Activated CD4-positive, alpha-beta T cell treated with anti-CD3 and anti-CD28 coated beads for 4 hours (primary cell): Measurements from ENCODE around the gene PXYLP1.

Source experiments
- DNase-seq, 2 donors: peaks; one replicate each; pipeline ENCODE4 v3.0.0-alpha.2; 2020

PXYLP1 gene

DNA sequence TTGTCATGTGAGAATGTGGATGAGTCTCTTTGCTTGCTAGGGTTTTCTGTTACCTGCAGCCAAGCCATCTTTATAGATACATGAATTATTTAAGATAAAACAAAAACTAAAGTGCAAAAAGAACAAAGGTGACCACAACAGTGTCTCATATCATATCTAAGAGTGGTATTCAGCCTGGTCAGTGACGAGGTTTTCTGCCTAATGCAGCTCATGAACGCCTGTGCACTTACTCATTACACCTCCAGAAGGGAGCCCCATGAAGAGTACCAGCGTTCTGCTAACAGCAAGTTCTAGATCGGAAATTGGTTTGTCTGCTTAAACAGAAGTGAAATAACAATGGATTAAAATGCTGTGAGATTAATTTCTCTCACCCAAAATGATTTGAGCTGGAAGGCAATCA lies 19.2 kb downstream of the PXYLP1 start:
- no peak for DNase-seq

GRCh38 chr3:141253326-141253725 lies 21.7 kb downstream of the PXYLP1 start:
- no peak for DNase-seq

DNA sequence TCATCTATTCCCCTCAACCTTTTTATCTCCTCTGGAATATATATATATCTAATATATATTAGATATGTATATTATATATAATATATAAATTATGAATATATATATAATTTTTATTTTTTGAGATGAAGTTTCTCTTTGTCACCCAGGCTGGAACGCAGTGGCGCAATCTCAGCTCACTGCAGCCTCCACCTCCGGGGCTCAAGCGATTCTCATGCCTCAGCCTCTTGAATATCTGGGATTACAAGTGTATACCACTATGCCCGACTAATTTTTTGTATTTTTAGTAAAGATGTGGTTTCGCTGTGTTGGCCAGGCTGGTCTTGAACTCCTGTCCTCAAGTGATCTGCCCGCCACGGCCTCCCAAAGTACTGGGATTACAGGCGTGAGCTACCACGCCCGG lies 22.2 kb downstream of the PXYLP1 start:
- DNase-seq = no peak

- no peak for DNase-seq
Observed at GRCh38 chr3:141255137-141255845, 23.7 kb downstream of the PXYLP1 start.

GRCh38 chr3:141255846-141256261 lies 24.2 kb downstream of the PXYLP1 start:
- DNase-seq = peak; percentile 17 to 24

DNA sequence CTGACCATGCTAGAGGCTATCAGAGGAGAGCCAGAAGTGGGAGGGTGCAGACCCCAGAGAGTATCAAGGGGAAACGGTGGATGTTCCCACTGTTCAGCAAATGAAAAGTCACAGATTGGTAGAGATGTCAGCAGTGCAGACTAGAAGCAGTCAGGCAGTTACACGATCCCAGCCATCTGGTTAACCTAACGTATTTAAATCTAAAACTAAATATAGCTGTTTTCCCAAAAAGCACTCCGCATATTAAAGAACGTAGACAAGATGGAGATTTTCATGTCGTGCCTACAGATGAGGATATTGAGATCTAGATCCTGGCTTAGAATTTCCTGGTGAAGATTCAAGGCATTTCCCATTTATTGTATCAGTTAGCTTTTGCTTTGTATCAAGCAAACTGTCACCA lies 25.2 kb downstream of the PXYLP1 start:
- DNase-seq = no peak

DNA sequence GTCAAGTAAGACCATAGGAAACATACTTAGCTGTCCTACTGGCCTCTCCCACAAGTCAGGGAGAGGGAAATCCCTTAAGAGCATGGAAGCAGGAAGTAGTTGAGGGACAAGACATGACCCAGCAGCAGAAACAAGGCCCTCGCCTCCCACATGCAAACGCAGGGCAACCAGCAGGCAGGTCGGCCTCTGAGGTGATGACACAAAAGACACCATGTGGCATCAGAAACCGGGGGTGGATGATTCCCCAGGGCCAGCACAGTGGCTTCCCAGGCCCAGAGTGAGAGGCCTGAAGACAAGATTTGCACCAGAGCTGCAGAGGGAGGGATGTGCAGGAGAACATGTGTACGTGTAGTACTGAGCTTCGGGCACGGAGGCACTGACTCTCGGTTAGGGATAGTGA lies 26.3 kb downstream of the PXYLP1 start:
- no peak for DNase-seq

DNA sequence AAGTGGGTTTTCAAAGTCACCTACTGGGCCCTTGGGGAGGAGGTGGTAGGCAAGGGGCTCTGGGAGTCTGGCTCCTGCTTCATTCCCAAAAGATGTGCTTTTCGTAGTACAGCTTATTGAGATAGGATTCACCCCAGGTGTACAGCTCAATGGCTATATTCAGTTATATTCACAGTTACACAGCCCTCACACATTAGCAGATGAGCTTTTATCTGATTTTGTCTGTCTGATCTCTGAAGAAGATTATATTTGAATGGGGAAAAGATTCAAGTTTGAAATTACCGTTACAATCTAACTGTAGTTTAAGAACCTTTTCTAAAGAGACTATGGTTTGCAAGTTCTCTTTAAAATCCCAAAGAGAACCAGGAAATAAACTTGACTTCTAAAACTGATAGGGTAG lies 27.3 kb downstream of the PXYLP1 start:
- no peak for DNase-seq

GRCh38 chr3:141259821-141260629 lies 28.4 kb downstream of the PXYLP1 start:
- DNase-seq = no peak

- DNase-seq = no peak
Observed at GRCh38 chr3:141260630-141260927, 29.0 kb downstream of the PXYLP1 start.

- DNase-seq = no peak
Observed at GRCh38 chr3:141261472-141262307, 30.1 kb downstream of the PXYLP1 start.

DNA sequence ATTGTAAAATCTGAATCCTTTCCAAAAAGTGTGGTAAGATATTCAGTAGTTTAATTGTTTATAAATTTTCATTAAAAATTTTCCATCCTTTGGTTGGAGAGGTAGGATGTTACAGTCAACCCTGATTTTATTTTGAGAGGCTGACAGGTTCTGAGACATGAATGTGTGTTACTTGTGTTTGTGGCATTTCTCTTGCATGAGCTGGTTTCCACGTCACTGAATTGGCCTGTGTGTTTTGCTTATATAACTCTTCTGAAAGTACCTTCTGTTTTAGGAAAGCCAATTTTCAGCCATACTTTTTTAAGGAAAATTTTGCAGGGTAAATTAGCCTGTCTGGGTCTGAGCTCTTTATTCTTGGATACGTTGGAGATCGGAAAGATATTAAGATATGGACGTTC lies 30.7 kb downstream of the PXYLP1 start:
- no peak for DNase-seq

DNA sequence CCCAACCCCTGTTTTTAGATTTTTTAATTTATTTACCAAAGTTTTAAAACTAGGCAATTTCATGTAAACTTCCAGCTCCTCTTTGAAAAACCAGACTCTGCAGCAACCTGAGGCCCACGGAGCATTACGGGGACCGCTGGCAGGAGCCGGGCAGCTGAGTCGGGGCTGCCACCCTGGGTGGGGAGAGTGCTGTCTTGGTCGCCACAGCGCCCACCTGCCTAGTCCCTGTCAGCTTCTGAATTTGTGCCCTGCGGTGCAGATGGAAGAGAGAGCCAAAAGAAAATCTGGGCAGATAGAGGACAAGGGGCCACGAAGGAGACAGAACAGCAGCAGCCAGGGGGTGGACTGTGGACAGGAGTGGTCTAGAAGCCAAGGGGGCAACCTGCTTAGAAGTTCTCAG lies 34.6 kb downstream of the PXYLP1 start:
- DNase-seq = no peak

- peak; percentile 21 to 22 for DNase-seq
Observed at GRCh38 chr3:141266797-141267555, 35.4 kb downstream of the PXYLP1 start.

DNA sequence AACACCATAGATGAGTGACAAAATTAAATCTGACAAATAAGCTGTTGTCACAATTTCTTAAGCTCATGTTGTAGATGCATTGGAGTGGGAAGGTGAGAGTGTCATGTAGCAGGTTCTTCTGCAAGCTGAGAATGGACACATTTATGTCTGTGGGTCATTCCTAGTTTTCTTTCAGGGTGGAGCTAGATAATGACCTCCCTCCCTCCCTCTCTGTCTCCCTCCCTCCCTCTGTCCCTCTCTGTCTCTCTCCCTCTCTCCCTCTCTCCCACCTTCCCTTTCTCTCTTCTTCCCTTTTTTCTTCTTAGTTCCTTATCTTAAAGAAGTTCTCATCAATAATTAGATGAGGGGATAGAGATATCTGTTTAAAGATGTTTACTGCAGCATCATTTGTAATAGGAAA lies 36.0 kb downstream of the PXYLP1 start:
- no peak for DNase-seq

- no peak for DNase-seq
Observed at GRCh38 chr3:141268306-141268705, 36.7 kb downstream of the PXYLP1 start.

DNA sequence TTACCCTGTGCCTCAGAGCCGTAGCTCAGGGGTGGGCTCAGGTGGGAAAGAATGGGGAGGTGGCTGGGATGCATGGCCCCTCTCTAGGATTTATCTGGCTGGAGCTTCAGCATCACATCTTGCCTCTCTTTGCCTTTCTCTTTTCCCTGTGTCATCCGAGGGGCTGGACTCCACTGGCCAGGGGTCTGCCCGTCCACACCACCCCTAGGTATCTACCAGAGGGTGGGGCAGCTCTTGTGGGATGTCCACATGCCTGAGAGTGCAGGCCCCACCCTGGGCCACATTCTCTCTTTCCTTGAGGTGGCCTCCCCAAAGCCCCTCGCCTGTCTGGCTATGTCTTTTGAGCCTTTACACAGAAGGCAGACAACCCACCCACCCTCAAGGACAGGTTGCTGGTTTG lies 37.2 kb downstream of the PXYLP1 start:
- no peak for DNase-seq

DNA sequence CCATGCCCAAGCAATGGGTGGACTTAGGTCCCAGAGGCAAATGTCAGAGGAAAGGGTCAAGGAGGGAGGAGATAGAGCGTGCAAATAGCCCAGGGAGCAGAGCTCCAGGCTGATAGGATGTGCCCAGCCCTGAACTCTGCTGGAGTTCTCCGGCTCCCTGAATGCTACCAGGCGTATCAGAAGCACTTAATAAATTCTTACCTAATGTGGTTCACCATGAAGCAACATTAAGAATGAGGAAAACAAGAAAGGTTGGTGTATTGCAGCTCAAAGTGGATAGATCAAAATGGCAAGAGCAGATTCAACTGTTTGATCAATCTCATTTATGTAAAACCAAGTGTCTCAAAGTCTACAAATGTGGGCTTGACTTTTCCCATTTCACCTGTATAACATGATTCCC lies 38.3 kb downstream of the PXYLP1 start:
- DNase-seq = no peak

DNA sequence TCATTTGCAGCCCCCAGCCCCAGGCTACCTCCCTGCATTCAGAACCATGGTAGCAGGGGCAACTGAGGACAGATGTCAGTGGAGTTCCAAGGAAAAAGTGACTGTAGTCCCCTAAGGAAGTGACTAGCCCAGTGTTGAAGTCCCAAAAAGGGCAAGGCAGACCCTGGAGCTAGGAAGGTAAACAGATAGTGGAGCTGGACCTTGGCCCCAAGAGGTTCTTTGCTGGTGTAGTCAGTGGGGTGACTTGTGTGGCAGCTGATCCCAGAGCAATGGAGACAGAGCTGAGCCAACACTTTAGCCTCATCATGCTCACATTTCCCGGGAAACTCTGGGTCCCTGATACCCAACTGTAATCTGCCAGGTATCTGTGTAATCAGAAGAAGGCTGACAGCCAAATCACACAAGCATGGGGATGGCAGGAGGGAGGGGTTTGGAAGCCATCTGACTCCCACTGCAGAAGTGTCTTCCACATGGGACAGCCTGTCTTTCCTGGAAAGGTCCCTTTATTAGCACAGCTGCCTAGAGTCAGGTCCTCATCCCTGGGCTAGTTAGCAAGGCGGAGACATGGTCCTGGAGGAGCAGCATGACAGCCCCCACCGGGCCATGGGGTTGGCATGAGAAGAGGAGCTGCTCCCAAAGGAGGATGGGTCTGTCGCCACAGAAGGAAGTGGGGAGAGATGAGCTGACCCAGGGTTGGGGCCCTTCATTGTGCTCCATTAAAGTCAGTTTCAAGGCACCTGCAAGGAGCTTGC lies 39.8 kb downstream of the PXYLP1 start:
- no peak for DNase-seq

- no peak for DNase-seq
Observed at GRCh38 chr3:141272906-141273662, 41.5 kb downstream of the PXYLP1 start.

DNA sequence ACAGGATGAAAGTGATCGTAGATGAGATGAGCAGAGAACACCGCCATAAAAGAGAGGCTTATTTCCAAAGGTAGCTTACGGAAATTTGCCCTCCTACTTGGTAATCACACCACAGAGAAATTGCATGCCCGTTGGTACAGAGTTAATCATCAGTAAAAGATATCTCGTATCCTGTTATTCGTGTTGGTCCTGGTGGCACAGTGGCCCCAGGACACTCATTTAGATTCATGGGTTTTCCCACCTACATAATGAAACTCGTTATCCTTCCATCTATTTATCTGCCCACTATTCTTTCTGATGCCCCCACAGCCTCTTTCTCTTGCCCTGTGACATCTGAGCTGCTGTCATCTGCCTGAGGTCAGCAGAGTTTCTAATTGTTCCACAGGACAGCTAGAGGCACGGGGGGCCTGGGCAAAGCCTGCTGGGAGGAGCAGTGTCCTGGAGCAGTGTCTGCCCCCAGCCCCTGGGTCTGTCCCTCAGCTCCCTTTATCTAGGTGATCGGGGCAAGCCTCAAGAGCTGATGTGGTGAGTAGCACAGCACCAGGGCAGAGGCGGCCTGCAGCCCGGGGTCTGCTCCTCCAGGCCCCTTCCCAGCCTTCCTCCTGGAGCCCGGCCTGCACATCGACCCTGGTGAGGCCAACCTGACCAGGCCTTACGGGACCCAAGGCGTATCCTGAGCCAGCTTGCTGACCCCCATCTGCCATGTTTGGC lies 42.2 kb downstream of the PXYLP1 start:
- no peak for DNase-seq
